GM21825 (cell line): ENCODE measurements around the gene KREMEN1.

Experiments used
- ATAC-seq: cut with Tn5 transposase; IDR thresholded peaks from one replicate; pipeline ENCODE4 v1.9.1; 2021; ENCODE audit warnings: mild to moderate bottlenecking, moderate library complexity; ENCODE audit not compliant: unreplicated experiment

Gene KREMEN1

DNA sequence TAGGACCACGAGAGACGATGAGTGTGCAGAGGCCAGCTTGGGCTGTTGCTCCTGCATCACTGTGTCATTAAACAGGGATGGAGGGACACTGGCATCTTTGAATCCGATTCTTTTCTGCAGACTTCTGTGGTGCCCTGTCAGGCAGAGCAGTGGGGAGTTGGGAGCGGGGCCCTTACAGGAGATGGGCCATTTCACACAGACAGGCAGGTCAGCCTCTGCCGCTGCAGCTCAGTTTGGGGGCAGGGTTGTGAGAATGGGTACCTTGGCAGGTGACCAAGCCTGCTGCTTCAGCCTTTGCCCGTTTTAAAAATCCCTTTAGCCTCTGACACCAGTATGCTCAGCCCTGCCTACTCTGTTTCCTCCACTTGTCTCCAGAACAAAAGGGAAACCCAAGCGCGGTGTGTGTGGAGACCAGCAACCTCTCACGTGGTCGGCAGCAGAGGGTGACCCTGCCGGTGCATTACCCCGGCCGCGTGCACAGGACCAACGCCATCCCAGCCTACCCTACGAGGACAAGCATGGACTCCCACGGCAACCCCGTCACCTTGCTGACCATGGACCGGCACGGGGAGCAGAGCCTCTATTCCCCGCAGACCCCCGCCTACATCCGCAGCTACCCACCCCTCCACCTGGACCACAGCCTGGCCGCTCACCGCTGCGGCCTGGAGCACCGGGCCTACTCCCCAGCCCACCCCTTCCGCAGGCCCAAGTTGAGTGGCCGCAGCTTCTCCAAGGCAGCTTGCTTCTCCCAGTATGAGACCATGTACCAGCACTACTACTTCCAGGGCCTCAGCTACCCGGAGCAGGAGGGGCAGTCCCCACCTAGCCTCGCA is 23.8 kb upstream of the KREMEN1 start:
- no peak for ATAC-seq

DNA sequence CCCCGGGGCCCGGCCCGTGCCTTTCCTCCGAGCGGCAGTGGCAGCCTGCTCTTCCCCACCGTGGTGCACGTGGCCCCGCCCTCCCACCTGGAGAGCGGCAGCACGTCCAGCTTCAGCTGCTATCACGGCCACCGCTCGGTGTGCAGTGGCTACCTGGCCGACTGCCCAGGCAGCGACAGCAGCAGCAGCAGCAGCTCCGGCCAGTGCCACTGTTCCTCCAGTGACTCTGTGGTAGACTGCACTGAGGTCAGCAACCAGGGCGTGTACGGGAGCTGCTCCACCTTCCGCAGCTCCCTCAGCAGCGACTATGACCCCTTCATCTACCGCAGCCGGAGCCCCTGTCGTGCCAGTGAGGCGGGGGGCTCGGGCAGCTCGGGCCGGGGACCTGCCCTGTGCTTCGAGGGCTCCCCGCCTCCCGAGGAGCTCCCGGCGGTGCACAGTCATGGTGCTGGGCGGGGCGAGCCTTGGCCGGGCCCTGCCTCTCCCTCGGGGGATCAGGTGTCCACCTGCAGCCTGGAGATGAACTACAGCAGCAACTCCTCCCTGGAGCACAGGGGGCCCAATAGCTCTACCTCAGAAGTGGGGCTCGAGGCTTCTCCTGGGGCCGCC is 23.1 kb upstream of the KREMEN1 start:
- no peak for ATAC-seq

DNA sequence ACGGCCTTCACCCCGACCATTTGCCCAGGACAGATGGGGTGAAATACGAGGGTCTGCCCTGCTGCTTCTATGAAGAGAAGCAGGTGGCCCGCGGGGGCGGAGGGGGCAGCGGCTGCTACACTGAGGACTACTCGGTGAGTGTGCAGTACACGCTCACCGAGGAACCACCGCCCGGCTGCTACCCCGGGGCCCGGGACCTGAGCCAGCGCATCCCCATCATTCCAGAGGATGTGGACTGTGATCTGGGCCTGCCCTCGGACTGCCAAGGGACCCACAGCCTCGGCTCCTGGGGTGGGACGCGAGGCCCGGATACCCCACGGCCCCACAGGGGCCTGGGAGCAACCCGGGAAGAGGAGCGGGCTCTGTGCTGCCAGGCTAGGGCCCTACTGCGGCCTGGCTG is 22.4 kb upstream of the KREMEN1 start:
- no peak for ATAC-seq

DNA sequence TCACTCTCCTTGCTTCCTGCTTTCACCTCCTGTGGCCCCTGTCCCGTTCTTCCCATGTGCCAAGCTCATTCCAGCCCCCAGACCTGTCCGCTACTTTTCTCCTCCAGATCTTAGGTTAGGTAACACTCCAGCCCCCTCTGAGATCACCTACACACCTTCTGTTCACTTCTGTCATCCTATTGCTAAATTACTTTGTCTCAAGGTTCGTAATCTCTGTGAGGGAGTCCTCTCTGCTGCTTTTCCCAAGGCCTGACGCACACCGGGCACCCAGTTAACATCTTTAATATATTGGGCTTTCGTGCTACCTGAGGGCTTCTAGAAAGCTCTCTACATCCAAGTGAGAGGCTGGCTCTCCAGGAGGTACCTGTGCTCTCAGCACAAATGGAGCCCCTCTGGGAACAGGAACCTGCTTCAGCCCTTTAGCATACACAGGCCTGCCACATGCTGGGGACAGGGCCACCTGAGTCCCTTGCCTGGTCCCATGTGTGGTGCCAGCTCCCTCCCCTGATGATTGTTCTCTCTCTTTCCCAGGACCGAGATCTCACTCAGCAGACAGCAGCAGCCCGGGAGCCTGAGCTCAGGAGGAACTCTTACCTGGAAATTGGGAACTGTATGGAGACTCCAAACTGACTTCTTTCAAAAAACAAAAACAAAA is 19.7 kb upstream of the KREMEN1 start:
- ATAC-seq: no peak

DNA sequence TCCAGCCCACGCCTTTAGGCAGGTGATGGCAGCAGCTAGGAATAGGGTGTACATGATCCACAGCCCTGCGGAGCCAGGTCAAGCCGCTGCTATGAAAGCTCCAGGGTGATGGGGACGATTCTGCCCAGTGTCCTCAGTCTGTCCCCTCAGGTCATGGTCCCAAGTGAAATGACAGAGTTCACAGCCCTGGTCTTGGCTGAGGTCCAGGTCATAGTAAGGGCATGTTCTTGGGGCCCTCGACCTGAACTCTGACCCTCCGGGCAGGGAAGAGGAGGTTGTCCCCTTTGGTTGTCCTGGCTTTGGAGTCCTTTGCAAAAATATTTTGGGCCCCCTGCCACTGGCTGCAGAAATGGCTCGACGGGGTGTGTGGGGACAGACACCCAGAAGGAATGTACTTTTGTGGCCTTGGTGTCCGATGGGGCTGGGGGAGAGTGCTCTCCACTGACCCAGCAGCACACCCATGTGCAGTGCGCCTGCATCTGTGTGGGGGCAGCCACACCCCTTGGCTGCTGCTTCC is 18.5 kb upstream of the KREMEN1 start:
- ATAC-seq: no peak

DNA sequence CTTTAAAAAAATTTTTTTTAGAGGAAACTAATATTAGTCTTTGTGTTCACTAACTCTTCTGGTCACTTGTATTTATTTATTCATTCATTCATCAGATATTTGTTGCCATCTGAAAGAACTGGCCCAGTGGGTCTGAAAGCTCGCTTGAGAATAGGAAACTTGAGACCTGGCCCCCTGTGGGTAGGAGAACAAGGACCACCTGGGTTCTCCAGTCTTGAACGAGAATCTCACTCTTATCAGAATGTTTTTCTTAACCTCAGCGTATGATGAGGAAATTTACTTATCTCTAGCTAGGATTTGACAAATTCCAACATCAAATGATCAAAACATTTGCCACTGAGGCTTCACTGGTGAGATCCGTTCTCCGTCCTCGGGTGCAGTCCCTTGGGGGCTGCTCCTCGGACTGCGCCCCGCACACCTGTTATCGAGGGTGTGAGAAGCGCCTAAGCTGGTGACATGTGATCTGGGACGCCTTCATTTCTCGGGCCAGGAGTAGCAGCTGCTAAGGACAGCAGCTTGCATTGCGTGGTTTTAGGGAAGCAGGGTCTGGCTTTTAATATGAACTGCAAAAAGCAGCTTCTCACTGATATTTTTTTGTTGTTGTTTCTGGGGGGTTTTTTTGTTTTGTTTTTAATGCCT is 17.5 kb upstream of the KREMEN1 start:
- ATAC-seq: no peak

DNA sequence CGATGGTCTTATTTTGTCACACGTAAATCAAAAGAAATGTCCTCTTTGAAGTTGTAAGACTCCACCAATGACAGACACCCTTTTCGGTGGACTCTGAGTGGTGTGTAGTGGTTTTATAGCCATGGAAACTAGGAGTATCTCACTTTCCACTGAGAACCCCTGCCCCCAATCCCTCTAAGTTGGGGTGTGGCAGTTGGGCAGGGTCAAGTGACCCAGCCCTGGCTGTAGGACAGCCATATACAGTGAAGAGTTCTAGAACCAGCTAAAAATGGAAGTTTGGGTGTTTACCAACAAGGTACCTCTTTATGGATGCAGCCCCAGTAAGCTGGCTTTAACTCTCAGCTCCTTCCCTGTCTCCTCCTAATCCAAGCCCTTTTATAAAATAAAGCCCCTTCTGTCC is 16.4 kb upstream of the KREMEN1 start:
- no peak for ATAC-seq

DNA sequence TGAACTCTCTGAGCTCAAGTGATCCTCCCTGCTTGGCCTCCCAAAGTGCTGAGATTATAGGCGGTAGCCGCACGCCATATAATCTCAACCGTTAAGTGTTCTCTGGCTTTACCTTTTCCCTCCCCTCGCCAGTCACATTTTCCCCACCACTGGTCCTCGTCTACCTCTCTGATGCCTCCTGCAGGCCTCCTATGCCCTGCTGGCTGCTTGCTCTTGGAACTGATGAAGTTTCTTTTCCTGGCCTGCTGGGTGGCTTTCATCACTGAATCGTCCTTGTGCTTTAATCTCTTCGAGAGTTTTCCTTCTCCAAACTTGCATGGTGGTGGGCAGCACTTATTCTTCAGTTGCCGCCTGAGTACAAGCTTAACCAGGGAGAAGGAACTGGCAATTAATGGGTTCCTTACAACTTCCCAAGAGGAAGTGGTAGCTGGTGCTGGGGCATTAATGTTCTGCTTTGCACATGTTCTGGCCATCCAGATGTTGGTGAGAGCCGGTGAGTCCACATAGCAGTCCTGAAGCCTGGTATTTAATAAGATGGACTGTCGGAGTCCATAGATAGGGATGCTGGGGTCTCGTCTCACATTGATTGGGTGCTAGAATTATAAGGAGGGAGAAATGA is 12.5 kb upstream of the KREMEN1 start:
- no peak for ATAC-seq

DNA sequence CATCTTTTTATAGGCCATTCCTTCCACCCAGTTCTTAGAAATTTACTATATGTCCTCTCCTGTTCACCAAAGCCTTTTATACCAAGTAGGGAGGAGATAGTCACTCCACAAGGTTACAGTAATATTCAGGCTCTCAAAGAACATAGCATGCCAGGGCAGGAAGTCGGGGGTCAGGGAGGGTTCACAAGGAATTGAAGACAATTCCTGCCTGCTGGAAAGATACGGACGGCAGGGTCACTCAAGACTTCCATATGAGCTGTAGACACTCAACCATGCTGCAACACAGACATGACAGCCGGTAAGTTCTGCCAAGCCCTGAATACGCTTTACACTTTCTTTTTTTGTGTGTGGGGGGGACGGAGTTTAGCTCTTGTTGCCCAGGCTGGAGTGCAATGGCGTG is 11.9 kb upstream of the KREMEN1 start:
- ATAC-seq: no peak

DNA sequence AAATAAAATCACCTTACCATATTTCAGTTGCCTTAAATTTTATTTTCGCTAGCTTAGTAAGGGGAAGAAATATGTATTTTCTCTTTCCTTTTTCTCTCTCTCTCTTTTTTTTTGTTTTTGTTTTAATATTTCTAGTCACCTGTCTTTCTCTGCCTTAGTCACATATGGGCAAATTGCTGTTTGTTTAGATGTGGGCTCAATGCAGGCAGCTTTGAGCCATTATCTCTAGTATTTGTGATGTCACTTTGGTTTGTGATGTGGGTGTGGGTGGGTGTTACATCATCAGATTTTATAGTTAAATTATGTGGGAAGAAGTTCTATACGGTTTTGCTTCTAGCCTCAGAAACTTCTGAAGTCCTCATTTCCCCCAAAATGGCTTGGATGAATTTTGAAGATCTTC is 11.1 kb upstream of the KREMEN1 start, which contains the start of gene C22orf31:
C22orf31 (minus strand) TSS at position 59 of the 400 bp plus-strand sequence; CDS start at position 20, 39 bp downstream.
- ATAC-seq: no peak

DNA sequence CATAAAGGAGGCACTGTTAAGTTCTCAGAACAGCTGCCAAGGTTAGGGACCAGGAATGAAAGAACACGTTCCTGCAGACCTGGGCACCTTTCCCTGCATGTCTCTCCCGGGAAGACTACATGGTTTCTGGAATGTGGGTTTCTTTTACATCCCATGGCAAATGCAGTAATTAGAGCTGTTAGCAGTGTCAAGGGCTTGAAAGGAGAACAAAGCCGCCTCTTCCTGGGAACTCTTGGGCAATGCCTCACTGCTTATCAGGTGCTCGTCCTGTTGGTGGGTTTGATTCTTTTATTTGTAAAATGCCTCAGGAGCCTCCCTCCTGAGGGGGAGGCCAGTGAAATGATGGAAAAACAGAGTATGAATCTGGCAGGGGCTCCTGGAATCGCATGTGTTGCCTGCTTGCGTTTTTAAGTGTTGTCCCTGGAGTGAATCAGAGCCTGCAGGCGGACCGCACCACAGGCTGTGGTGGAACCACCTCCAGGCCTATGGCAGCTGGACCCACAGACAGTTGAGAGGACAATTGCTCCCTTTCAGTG is 10.5 kb upstream of the KREMEN1 start:
- ATAC-seq: no peak

DNA sequence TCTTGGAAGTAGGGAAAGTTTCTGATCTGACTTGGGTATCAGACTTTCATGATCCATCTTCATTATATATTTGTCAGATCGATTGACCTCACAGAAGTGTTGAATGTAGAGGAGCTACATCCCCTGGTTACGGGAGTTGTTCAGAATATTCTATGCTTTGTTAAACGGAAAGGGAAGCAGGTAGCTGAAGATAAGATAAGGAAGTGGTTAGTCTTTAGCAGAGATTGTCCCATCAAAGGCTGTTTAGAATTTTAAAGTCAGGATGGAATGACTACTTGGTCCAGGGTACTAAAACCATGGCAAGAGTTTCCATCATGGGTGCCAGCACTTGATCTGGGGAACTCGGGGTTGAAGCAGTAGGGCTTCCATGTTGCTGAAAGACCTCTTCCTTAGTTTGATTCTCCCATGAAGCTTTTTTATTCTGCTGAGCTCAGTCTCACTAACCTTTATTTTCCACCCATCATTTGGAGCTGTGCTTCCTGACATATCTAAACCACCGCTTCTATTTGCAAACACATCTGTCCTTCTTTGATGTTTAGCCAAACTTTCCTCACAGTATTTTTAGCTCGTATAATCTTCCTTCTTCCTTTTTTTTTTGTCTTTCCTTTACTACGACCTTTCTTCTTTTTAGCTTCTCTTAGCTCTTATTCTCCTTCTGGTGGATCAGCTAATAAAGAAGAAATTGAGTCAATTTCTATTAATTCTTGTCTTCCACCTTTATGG is 7.2 kb upstream of the KREMEN1 start:
- no peak for ATAC-seq

DNA sequence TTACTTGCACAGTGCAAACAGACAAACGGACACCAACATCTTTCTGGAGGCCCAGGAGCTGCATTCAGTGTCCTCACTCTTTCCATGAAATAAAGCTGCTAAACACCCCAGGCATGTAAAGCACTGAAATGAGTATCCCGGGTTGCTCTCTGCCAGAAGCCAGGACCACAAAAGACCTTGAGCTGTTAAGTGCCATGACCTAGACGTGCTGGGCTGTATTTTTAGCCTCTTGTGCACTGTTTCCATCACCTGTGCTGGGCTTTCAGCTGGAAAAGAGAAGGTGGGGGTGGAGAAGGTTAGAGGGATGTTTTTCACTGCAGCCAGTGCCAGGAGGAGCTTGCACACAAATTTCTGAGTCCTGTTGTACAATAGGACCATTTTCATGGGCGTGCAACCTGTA is 3.4 kb upstream of the KREMEN1 start:
- no peak for ATAC-seq

DNA sequence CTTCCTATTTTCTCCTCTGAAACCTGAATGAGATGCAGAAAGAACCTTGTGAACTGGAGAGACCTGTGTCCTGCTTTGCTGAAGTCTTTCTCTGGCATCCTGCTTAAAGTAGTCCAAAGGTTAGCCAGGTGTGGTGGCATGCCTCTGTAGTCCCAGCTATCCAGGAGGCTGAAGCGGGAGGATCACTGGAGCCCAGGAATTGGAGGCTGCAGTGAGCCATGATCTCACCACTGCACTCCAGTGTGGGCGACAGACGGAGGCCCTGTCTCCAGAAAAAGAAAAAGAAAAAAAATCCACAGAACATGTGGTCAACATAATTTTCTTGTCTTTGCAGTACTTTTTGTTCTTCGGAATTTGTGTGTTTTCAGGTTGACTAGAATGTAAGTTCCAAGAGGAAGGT is 2.3 kb upstream of the KREMEN1 start:
- ATAC-seq: no peak

DNA sequence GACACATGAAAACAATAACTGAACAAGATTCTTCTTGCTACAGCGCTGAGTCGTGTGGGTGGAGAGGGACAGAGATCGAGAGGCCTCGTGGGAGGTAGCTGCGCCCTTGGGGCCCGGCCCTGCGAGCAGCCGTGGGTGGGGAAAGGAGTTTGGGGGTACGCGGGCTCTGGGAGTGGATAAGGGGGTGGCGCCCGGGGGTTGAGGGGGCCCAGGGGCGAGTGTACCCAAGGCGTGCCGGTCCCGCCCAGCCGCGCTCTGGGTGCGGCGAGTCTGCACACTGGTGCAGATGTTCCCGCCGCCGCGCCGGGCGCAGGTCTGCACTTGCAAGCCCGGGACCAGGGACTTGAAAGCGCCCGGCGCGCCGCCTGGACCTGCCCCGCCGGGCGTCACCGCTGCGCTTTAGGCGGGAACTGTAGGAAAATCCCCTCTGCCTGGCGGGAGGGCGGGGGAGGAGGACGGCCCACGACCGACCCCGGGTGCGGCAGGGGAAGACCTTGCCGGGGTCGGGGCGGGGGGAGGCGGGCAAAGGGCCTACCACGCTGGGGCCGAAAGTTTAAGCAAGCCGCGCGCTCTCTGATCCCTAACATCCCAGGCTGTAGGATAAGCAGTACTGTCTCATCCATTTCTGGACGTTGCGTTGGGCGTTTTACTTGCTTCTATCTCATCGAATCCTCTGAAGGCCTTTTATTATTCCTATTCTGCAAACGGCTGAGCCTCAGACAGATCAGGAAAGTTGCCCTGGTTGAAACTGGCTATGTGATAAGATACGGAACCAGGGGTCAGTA is 1.4 kb upstream of the KREMEN1 start:
- ATAC-seq: no peak

DNA sequence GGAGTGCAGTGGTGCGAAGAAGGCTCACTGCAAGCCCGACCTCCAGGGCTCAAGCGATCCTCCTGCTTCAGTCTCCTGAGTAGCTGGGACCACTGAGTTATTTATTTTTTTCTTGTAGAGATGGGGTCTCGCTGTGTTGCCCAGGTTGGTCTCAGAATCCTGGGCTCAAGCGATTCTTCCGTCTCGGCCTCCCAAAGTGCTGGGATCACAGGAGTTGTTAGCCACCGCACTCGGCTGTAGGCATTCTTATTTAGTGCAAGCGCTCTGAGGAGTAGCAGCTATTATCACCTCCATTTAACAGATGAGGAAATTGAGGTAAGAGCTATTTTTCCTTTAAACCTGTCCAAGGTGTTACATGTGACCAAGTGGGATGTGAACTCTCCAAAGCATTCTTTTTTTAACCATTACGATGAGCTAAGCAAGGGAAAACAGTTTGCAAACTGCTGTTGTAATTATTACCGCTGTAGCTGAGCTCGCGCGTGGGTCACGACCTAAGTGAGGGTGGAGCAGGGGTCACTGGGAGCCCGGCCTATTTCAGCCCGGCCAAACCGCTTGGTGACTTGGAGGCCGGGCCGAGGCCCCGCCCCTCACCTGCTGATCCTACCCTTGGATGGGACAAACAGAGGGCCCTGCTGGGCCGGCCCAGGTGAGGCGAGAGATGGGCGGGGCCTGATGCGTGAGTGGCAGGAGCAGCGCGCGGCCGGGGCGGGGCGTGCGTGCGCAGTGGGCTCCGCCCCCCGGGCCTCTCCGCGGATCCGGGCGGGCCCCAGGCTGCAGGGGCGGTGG is 449 bp upstream of the KREMEN1 start:
- ATAC-seq: peak; percentile 81

DNA sequence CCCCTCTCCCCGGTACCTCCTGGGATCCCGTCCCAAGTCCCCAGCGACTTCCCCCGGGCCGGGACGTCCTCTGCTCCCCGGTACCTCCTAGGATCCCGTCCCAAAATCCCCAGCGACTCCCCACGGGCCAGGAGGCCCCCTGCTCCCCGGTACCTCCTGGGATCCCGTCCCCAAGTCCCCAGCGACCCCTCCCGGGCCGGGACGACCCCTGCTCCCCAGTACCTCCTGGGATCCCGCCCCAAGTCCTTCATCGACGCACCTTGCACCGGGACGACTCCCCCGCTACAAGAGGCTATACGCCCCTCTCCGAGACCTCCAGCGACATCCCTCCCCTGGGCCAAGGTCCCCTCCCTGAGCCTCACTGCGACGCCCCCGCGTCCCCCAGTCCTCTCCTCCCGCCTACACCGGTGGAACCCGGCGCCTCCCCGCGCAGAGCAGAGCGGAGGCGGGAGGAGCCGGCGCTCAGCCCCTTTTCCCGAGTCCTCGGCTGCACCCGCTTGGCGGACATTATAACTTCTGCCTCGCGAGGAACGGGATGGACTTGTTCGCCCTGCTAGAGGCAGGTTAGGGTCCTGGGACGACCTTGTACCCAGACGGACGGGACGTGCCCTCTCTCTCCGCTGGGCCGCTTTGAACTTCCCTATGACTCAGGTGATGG is 912 bp downstream of the KREMEN1 start:
- ATAC-seq: no peak

DNA sequence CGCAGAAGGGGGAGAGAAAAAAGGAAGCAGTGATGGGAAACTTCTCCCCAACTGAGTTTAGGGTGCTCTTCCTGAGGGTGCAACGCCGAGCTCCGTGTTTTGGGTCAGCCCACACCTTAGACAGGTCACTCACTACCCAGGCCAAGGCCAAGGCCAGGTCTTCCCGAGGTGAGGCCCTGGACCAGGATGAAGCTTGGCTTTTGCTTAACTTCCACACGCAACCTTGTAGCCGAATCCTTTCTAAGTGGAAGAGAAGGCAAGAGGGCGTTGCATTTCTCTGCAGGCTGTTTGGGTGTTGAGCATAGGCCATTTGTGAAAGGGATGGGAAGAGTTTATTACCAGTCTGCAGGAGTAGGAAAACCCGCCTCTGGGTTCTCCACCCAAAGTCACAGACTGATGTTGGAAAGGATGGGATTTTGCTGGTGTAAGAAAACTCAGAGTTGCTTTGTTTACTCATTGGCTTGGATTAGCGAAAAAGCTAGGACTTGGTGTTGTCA is 1.5 kb downstream of the KREMEN1 start:
- no peak for ATAC-seq
